ENCODE measurements around the gene PKD2. TPM values are rescaled to one million over a fixed set of nuclear protein-coding genes. Genes with fewer than 3 reads are reported as not detected.

Gene PKD2
- total RNA-seq, 1 donor from 2014 or later, result 12.4 TPM

DNA sequence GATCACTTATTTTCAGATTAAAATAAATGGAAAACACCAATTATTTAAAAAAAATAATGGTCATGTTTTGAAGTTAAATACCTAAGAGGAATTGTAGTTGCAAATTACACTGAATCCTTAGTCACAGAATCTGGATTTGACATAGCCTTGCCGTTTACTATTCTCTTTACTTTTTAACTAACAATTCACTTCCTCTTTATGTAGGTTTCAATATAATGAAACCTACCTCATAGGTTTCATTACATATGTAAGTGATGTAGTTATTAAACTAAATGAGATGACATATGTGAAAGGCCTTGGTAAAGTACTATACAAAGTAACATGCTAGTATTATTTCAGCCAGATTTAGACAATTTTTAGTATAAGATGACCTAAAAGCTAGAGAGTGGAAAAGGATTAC is 25.4 kb upstream of the PKD2 start:
- FAIRE-seq, result no peak
- Histone ChIP-seq H3K4me3 (ENCODE audit: low read depth, low read length) (no peak overlapping the region), H3K27me3 (ENCODE audit: control insufficient read depth, insufficient read depth, low read length) (peaks cover 2% of the 10 kb centered on the region), H3K36me3 (ENCODE audit: control insufficient read depth, insufficient read depth, low read length) (no peaks in the 10 kb centered on the region)
- DNase-seq (ENCODE audit: low read depth), result no peak
- TF ChIP-seq CTCF (IDR thresholded peaks at IDR 0.05; ENCODE audit: insufficient read depth, low read length, severe bottlenecking), result no peak

- H3K36me3 ChIP-seq (ENCODE audit: control insufficient read depth, insufficient read depth, low read length), result no peaks in the 10 kb centered on the region
- no peak for TF ChIP-seq CTCF (IDR thresholded peaks at IDR 0.05; ENCODE audit: insufficient read depth, low read length, severe bottlenecking)
- DNase-seq (ENCODE audit: low read depth) (no peak), FAIRE-seq (no peak)
- H3K27me3 ChIP-seq (ENCODE audit: control insufficient read depth, insufficient read depth, low read length), result peaks cover under 1% of the 10 kb centered on the region
- H3K4me3 ChIP-seq (ENCODE audit: low read depth, low read length), result no peak overlapping the region
Measured at GRCh38 chr4:87982446-87983010, 24.9 kb upstream of the PKD2 start.

- Histone ChIP-seq H3K36me3 (ENCODE audit: control insufficient read depth, insufficient read depth, low read length) (no peaks in the 10 kb centered on the region), H3K27me3 (ENCODE audit: control insufficient read depth, insufficient read depth, low read length) (no peaks in the 10 kb centered on the region), H3K4me3 (ENCODE audit: low read depth, low read length) (no peak overlapping the region)
- TF ChIP-seq CTCF (IDR thresholded peaks at IDR 0.05; ENCODE audit: insufficient read depth, low read length, severe bottlenecking), result no peak
- no peak for DNase-seq (ENCODE audit: low read depth)
- no peak for FAIRE-seq
Measured at GRCh38 chr4:87983996-87984395, 23.4 kb upstream of the PKD2 start.

DNA sequence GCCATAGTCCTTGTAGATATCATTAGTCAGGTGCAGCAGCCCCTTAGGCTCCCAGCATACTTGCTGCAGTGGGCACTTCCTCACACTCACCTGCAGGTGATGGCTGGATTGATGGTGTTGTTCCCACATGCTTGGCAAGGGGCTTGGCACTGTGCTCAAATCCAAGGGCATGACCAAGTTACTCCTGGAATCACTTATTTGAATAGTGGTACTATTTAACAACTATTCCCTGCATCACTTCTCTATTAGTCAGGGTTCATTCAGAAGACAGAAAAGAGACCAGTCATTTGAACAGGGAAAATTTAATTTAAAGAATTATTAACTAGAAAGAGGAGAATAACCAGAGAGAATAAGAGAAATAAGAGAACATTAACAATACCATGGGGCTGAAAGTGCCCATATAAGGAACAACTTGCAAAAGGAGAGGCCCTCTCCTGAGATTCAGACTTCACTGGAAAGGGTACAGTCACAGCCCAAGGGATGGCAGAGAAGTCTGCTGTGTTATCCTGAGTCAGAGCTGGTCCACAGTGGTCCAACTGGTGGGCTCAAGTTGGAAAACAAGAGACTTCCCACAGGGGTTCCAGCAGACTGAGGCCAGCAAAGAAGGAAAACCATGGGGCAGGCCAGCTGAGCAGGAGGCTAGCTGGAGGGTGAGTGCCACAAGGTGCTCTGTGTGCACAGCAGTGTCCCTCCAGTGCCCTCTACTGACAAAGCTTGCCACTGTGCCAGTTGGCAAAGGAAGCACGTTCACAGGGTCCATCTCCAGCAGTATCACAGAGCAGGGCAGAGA is 22.1 kb upstream of the PKD2 start:
- Histone ChIP-seq H3K36me3 (ENCODE audit: control insufficient read depth, insufficient read depth, low read length) (no peaks in the 10 kb centered on the region), H3K4me3 (ENCODE audit: low read depth, low read length) (no peak overlapping the region), H3K27me3 (ENCODE audit: control insufficient read depth, insufficient read depth, low read length) (no peaks in the 10 kb centered on the region)
- DNase-seq (ENCODE audit: low read depth) (peak; percentile 52), FAIRE-seq (peak; percentile 90)
- peak; percentile 92 for TF ChIP-seq CTCF (IDR thresholded peaks at IDR 0.05; ENCODE audit: insufficient read depth, low read length, severe bottlenecking)

- Histone ChIP-seq H3K27me3 (ENCODE audit: control insufficient read depth, insufficient read depth, low read length) (no peaks in the 10 kb centered on the region), H3K36me3 (ENCODE audit: control insufficient read depth, insufficient read depth, low read length) (no peaks in the 10 kb centered on the region), H3K4me3 (ENCODE audit: low read depth, low read length) (no peak overlapping the region)
- no peak for TF ChIP-seq CTCF (IDR thresholded peaks at IDR 0.05; ENCODE audit: insufficient read depth, low read length, severe bottlenecking)
- DNase-seq (ENCODE audit: low read depth) (no peak), FAIRE-seq (no peak)
Measured at GRCh38 chr4:87985887-87986200, 21.6 kb upstream of the PKD2 start.

DNA sequence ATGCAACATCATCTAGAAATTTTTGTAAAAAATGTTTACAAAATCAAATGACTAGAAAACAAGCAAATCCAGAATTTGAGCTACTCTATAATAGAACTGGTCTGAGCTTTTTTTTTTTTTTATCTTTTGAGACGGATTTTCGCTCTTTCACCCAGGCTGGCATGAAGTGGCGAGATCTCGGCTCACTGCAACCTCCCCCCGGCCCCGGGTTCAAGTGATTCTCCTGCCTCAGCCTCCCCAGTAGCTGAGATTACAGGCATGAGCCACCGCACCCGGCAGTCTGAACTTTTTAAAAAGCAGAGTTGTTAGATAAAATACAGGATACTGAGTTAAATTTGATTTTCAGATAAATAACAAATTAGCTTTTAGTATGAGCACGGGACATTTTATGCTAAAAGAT is 20.9 kb upstream of the PKD2 start:
- DNase-seq (ENCODE audit: low read depth) (no peak), FAIRE-seq (no peak)
- Histone ChIP-seq H3K4me3 (ENCODE audit: low read depth, low read length) (no peak overlapping the region), H3K36me3 (ENCODE audit: control insufficient read depth, insufficient read depth, low read length) (no peaks in the 10 kb centered on the region), H3K27me3 (ENCODE audit: control insufficient read depth, insufficient read depth, low read length) (no peaks in the 10 kb centered on the region)
- no peak for TF ChIP-seq CTCF (IDR thresholded peaks at IDR 0.05; ENCODE audit: insufficient read depth, low read length, severe bottlenecking)

Measured in bronchial epithelial cell (primary cell).